ENCODE data around the gene TBX6. TPM values are rescaled to one million over a fixed set of nuclear protein-coding genes. Genes with fewer than 3 reads are reported as not detected.
"Not testable (repeated sequence)": the region's sequence is repeated elsewhere in the genome, so short reads cannot be mapped to it uniquely, and the experiment has no call there.

Gene TBX6
- total RNA-seq (2014; rRNA removed; shearing (Covaris generic)), result 2.9 and 4.6 TPM in 2 replicates

GRCh38 chr16:30091474-30092372, at the start of gene TBX6:
Gene TBX6 (minus strand): TSS chr16:30091924. CDS start chr16:30091193, 731 bp downstream.
- Histone ChIP-seq H3K27me3 (ENCODE audit: control insufficient read depth, insufficient read depth, low read length) (no peaks in the 10 kb centered on the region), H3K4me3 (ENCODE audit: insufficient read depth, low read depth, low read length) (peak within 1 kb of the TSS; percentile 87), H3K36me3 (replicated peaks; ENCODE audit: control insufficient read depth, insufficient read depth, low read length) (peaks cover 3% of the 10 kb centered on the region; the same call in 1 of the 2 replicates)
- peak; percentile 98 for DNase-seq

- Histone ChIP-seq H3K27me3 (ENCODE audit: control insufficient read depth, insufficient read depth, low read length) (no peaks in the 10 kb centered on the region), H3K36me3 (replicated peaks; ENCODE audit: control insufficient read depth, insufficient read depth, low read length) (no peaks in the 10 kb centered on the region), H3K4me3 (ENCODE audit: insufficient read depth, low read depth, low read length) (no peak overlapping the region)
- DNase-seq, result no peak
Measured at GRCh38 chr16:30139583-30140481, 48.1 kb upstream of the TBX6 start.

GRCh38 chr16:30137897-30138296, 46.2 kb upstream of the TBX6 start:
- no peaks in the 10 kb centered on the region for H3K27me3 ChIP-seq (ENCODE audit: control insufficient read depth, insufficient read depth, low read length)
- DNase-seq, result no peak
- H3K36me3 ChIP-seq (replicated peaks; ENCODE audit: control insufficient read depth, insufficient read depth, low read length), result no peaks in the 10 kb centered on the region
- H3K4me3 ChIP-seq (ENCODE audit: insufficient read depth, low read depth, low read length), result no peak overlapping the region

- no peak for DNase-seq
- Histone ChIP-seq H3K36me3 (replicated peaks; ENCODE audit: control insufficient read depth, insufficient read depth, low read length) (no peaks in the 10 kb centered on the region), H3K4me3 (ENCODE audit: insufficient read depth, low read depth, low read length) (no peak overlapping the region), H3K27me3 (ENCODE audit: control insufficient read depth, insufficient read depth, low read length) (no peaks in the 10 kb centered on the region)
Measured at GRCh38 chr16:30136971-30137605, 45.4 kb upstream of the TBX6 start.

GRCh38 chr16:30132591-30132990, 40.9 kb upstream of the TBX6 start:
- Histone ChIP-seq H3K27me3 (ENCODE audit: control insufficient read depth, insufficient read depth, low read length) (no peaks in the 10 kb centered on the region), H3K36me3 (replicated peaks; ENCODE audit: control insufficient read depth, insufficient read depth, low read length) (no peaks in the 10 kb centered on the region), H3K4me3 (ENCODE audit: insufficient read depth, low read depth, low read length) (no peak overlapping the region)
- no peak for DNase-seq

GRCh38 chr16:30131869-30132475, 40.2 kb upstream of the TBX6 start:
- Histone ChIP-seq H3K4me3 (ENCODE audit: insufficient read depth, low read depth, low read length) (no peak overlapping the region), H3K27me3 (ENCODE audit: control insufficient read depth, insufficient read depth, low read length) (no peaks in the 10 kb centered on the region), H3K36me3 (replicated peaks; ENCODE audit: control insufficient read depth, insufficient read depth, low read length) (no peaks in the 10 kb centered on the region)
- DNase-seq, result no peak

GRCh38 chr16:30127993-30128392, 36.3 kb upstream of the TBX6 start:
- DNase-seq, result no peak

GRCh38 chr16:30125690-30126089, 34.0 kb upstream of the TBX6 start:
- H3K36me3 ChIP-seq (replicated peaks; ENCODE audit: control insufficient read depth, insufficient read depth, low read length); H3K27me3 ChIP-seq (ENCODE audit: control insufficient read depth, insufficient read depth, low read length); DNase-seq; H3K4me3 ChIP-seq (ENCODE audit: insufficient read depth, low read depth, low read length): not testable (repeated sequence)

More at GRCh38 chr16:30127993-30128392, 36.3 kb upstream of the TBX6 start:
- H3K36me3 ChIP-seq (replicated peaks; ENCODE audit: control insufficient read depth, insufficient read depth, low read length), result no peaks in the 10 kb centered on the region
- no peaks in the 10 kb centered on the region for H3K27me3 ChIP-seq (ENCODE audit: control insufficient read depth, insufficient read depth, low read length)
- no peak overlapping the region for H3K4me3 ChIP-seq (ENCODE audit: insufficient read depth, low read depth, low read length)

GRCh38 chr16:30124985-30125379, 33.3 kb upstream of the TBX6 start:
- Histone ChIP-seq H3K4me3 (ENCODE audit: insufficient read depth, low read depth, low read length) (no peak overlapping the region), H3K27me3 (ENCODE audit: control insufficient read depth, insufficient read depth, low read length) (no peaks in the 10 kb centered on the region), H3K36me3 (replicated peaks; ENCODE audit: control insufficient read depth, insufficient read depth, low read length) (no peaks in the 10 kb centered on the region; the same call in 1 of the 2 replicates)
- DNase-seq, result no peak

- Histone ChIP-seq H3K36me3 (replicated peaks; ENCODE audit: control insufficient read depth, insufficient read depth, low read length) (peaks cover 1% of the 10 kb centered on the region; the same call in 1 of the 2 replicates), H3K4me3 (ENCODE audit: insufficient read depth, low read depth, low read length) (peak overlapping the region; percentile 71), H3K27me3 (ENCODE audit: control insufficient read depth, insufficient read depth, low read length) (no peaks in the 10 kb centered on the region)
- DNase-seq, result peak; percentile 95
Measured at GRCh38 chr16:30122604-30123160, 31.0 kb upstream of the TBX6 start.

GRCh38 chr16:30121741-30122571, 30.2 kb upstream of the TBX6 start:
- peak overlapping the region; percentile 71 for H3K4me3 ChIP-seq (ENCODE audit: insufficient read depth, low read depth, low read length)
- peak; percentile 68 for DNase-seq
- H3K36me3 ChIP-seq (replicated peaks; ENCODE audit: control insufficient read depth, insufficient read depth, low read length), result peaks cover 1% of the 10 kb centered on the region; the same call in 1 of the 2 replicates
- no peaks in the 10 kb centered on the region for H3K27me3 ChIP-seq (ENCODE audit: control insufficient read depth, insufficient read depth, low read length)

GRCh38 chr16:30120340-30121105, 28.8 kb upstream of the TBX6 start:
- Histone ChIP-seq H3K27me3 (ENCODE audit: control insufficient read depth, insufficient read depth, low read length) (no peaks in the 10 kb centered on the region), H3K36me3 (replicated peaks; ENCODE audit: control insufficient read depth, insufficient read depth, low read length) (peaks cover 1% of the 10 kb centered on the region; the same call in 1 of the 2 replicates), H3K4me3 (ENCODE audit: insufficient read depth, low read depth, low read length) (no peak overlapping the region)
- DNase-seq, result no peak

All from H7 (cell line).